Neural cell (in vitro differentiated cells): ENCODE results near the gene FBRS. TPM values are rescaled to one million over a fixed set of nuclear protein-coding genes. Genes with fewer than 3 reads are reported as not detected.
A peak's percentile ranks its signal among the peaks of the same experiment; 100 is the strongest.

Source experiments
- H2AFZ ChIP-seq: fragments of 200-600, 300-800 bp; sonication (generic), shearing (Covaris generic); 2 replicates; pipeline ENCODE4 v1.6.0; 2014; ENCODE audit warnings: low read depth, mild to moderate bottlenecking, antibody characterized with exemption, low read length, moderate library complexity
- H3F3A ChIP-seq: fragments of 200-600 bp; shearing (Covaris generic); 2 replicates; pipeline ENCODE4 v1.6.1; 2016; ENCODE audit warnings: mild to moderate bottlenecking, moderate library complexity, mixed read lengths, antibody characterized with exemption, low read length; ENCODE audit not compliant: insufficient read depth, poor library complexity, severe bottlenecking
- H3K27ac ChIP-seq: fragments of 200-600, 300-800 bp; sonication (generic), shearing (Covaris generic); 2 replicates; pipeline ENCODE4 v1.5.1; 2014; ENCODE audit warnings: mild to moderate bottlenecking, low read length, moderate library complexity
- H3K27me3 ChIP-seq: fragments of 300-800, 200-600 bp; sonication (generic), shearing (Covaris generic); 2 replicates; pipeline ENCODE4 v1.6.0; 2014; ENCODE audit warnings: mild to moderate bottlenecking, low read depth, low read length, moderate library complexity; ENCODE audit not compliant: insufficient read depth
- H3K36me3 ChIP-seq: fragments of 300-800, 200-600 bp; sonication (generic), shearing (Covaris generic); 2 replicates; pipeline ENCODE4 v1.5.1; 2014; ENCODE audit warnings: mild to moderate bottlenecking, antibody characterized with exemption, low read length, moderate library complexity; ENCODE audit not compliant: insufficient read depth
- H3K4me2 ChIP-seq: fragments of 300-800, 200-600 bp; sonication (generic), shearing (Covaris generic); 2 replicates; pipeline ENCODE4 v1.6.0; 2014; ENCODE audit warnings: mild to moderate bottlenecking, low read length
- H3K4me3 ChIP-seq: fragments of 300-800, 200-600 bp; sonication (generic), shearing (Covaris generic); 2 replicates; pipeline ENCODE4 v1.5.1; 2014; ENCODE audit warnings: mild to moderate bottlenecking, low read length, moderate library complexity
- H3K79me2 ChIP-seq: fragments of 200-600 bp; shearing (Covaris generic); replicated peaks from 2 replicates; pipeline ENCODE4 v1.6.0; 2014; ENCODE audit warnings: mild to moderate bottlenecking, low read length, moderate library complexity; ENCODE audit not compliant: insufficient read depth
- H3K9ac ChIP-seq: fragments of 300-800, 200-600 bp; sonication (generic), shearing (Covaris generic); 2 replicates; pipeline ENCODE4 v1.6.1; 2016; ENCODE audit warnings: mild to moderate bottlenecking, low read length, mixed read lengths
- H3K9me2 ChIP-seq: fragments of 200-600 bp; shearing (Covaris generic); 2 replicates; pipeline ENCODE4 v1.6.1; 2016; ENCODE audit warnings: mild to moderate bottlenecking, low read length, mixed read lengths; ENCODE audit not compliant: insufficient read depth
- H3K9me3 ChIP-seq: fragments of 200-600, 300-800 bp; sonication (generic), shearing (Covaris generic); 2 replicates; pipeline ENCODE4 v1.6.1; 2016; ENCODE audit warnings: mild to moderate bottlenecking, mixed run types, low read length, moderate library complexity, mixed read lengths
- H4K20me1 ChIP-seq: fragments of 200-600 bp; shearing (Covaris generic); 2 replicates; pipeline ENCODE4 v1.6.1; 2016; ENCODE audit warnings: mild to moderate bottlenecking, mixed run types; ENCODE audit not compliant: insufficient read depth
- EP300 ChIP-seq: fragments of 450-650 bp; conservative IDR thresholded peaks from 2 replicates; pipeline ENCODE4 v1.6.1; 2014; ENCODE audit warnings: antibody characterized with exemption, mild to moderate bottlenecking, moderate library complexity; ENCODE audit not compliant: poor library complexity, severe bottlenecking
- EZH2 ChIP-seq: fragments of 200-600, 300-800 bp; shearing (Covaris generic), sonication (generic); IDR thresholded peaks from 2 replicates; pipeline ENCODE4 v1.6.1; 2014; ENCODE audit warnings: antibody characterized with exemption, low read length, borderline replicate concordance, mild to moderate bottlenecking; ENCODE audit not compliant: insufficient read depth, poor library complexity, severe bottlenecking
- MXI1 ChIP-seq: fragments of 450-650 bp; conservative IDR thresholded peaks from 2 replicates; pipeline ENCODE4 v1.6.1; 2014; ENCODE audit warnings: antibody characterized with exemption, mild to moderate bottlenecking; ENCODE audit not compliant: poor library complexity, severe bottlenecking
- POLR2AphosphoS5 ChIP-seq: IDR thresholded peaks from 2 replicates; pipeline ENCODE4 v1.6.1; 2012
- RAD21 ChIP-seq: fragments of 450-650 bp; conservative IDR thresholded peaks from 2 replicates; pipeline ENCODE4 v1.6.1; 2014; ENCODE audit warnings: antibody characterized with exemption, mild to moderate bottlenecking, moderate library complexity
- SMC3 ChIP-seq: fragments of 450-650 bp; conservative IDR thresholded peaks from 2 replicates; pipeline ENCODE4 v1.6.1; 2014; ENCODE audit warnings: antibody characterized with exemption, mild to moderate bottlenecking, moderate library complexity; ENCODE audit not compliant: poor library complexity
- TAF1 ChIP-seq: IDR thresholded peaks from 2 replicates; pipeline ENCODE4 v1.6.1; 2012; ENCODE audit warnings: low read depth
- polyA plus RNA-seq: library from polyadenylated mRNA; depleted of rRNA; stranded (reverse); fragments of >200 nt; gene quantifications from 2 replicates; pipeline ENCODE4 v1.2.3, GENCODE V29; 2014
- TF ChIP-seq, protein P1 (sequence below): IDR thresholded peaks from 2 replicates; pipeline ENCODE4 v1.6.1; 2012; ENCODE audit warnings: borderline replicate concordance
- TF ChIP-seq, protein P2 (sequence below): fragments of 450-650 bp; IDR thresholded peaks from 2 replicates; pipeline ENCODE4 v1.5.1; 2014; ENCODE audit warnings: antibody characterized with exemption, mild to moderate bottlenecking, moderate library complexity; ENCODE audit not compliant: poor library complexity, severe bottlenecking

FBRS gene
- polyA plus RNA-seq, 1 donor from 2014 or later = 24.2 TPM

DNA sequence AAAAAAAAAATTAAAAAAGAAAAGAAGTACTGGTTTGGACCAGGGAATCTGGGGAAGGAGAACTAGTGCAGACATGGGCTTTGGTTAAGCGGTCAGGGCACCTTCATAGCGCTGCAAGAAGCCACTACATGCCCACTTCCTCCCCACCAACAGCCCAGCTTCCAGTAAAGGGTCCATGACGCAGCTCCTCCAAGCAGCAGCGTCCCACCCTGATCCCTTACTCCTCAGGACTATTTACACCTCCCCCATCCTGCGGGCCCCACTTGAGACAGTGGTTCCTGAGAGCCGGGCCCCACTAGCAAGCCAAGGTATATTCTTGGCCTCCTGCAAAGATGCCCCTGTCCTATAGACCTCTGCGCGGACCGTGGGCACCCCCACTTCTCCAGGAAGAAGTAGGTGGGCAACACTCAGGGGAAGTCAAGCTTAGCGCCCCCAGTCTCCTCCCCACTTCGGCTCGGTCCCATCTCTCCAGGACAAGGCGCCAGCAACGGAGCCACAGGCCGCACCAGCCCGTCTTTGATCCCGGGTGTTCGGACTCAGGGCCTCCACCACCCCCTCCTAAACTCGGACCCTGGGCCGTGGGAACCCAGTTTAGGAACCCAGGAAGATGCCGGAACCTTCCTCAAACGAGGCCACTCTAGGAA is 8.4 kb upstream of the FBRS start:
- peak overlapping the region; percentile 89 for H2AFZ ChIP-seq
- TF ChIP-seq TAF1 (no peak), EZH2 (no peak), RAD21 (no peak), MXI1 (no peak), EP300 (no peak), SMC3 (no peak)
- TF ChIP-seq, protein P1, sequence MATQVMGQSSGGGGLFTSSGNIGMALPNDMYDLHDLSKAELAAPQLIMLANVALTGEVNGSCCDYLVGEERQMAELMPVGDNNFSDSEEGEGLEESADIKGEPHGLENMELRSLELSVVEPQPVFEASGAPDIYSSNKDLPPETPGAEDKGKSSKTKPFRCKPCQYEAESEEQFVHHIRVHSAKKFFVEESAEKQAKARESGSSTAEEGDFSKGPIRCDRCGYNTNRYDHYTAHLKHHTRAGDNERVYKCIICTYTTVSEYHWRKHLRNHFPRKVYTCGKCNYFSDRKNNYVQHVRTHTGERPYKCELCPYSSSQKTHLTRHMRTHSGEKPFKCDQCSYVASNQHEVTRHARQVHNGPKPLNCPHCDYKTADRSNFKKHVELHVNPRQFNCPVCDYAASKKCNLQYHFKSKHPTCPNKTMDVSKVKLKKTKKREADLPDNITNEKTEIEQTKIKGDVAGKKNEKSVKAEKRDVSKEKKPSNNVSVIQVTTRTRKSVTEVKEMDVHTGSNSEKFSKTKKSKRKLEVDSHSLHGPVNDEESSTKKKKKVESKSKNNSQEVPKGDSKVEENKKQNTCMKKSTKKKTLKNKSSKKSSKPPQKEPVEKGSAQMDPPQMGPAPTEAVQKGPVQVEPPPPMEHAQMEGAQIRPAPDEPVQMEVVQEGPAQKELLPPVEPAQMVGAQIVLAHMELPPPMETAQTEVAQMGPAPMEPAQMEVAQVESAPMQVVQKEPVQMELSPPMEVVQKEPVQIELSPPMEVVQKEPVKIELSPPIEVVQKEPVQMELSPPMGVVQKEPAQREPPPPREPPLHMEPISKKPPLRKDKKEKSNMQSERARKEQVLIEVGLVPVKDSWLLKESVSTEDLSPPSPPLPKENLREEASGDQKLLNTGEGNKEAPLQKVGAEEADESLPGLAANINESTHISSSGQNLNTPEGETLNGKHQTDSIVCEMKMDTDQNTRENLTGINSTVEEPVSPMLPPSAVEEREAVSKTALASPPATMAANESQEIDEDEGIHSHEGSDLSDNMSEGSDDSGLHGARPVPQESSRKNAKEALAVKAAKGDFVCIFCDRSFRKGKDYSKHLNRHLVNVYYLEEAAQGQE = no peak
- TF ChIP-seq, protein P2, sequence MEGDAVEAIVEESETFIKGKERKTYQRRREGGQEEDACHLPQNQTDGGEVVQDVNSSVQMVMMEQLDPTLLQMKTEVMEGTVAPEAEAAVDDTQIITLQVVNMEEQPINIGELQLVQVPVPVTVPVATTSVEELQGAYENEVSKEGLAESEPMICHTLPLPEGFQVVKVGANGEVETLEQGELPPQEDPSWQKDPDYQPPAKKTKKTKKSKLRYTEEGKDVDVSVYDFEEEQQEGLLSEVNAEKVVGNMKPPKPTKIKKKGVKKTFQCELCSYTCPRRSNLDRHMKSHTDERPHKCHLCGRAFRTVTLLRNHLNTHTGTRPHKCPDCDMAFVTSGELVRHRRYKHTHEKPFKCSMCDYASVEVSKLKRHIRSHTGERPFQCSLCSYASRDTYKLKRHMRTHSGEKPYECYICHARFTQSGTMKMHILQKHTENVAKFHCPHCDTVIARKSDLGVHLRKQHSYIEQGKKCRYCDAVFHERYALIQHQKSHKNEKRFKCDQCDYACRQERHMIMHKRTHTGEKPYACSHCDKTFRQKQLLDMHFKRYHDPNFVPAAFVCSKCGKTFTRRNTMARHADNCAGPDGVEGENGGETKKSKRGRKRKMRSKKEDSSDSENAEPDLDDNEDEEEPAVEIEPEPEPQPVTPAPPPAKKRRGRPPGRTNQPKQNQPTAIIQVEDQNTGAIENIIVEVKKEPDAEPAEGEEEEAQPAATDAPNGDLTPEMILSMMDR = no peak
- H4K20me1 ChIP-seq = no peaks in the 10 kb centered on the region
- no peaks in the 10 kb centered on the region for H3F3A ChIP-seq
- no peak overlapping the region for H3K4me2 ChIP-seq
- no peaks in the 10 kb centered on the region for H3K36me3 ChIP-seq
- H3K79me2 ChIP-seq = peaks cover 15% of the 10 kb centered on the region
- no peaks in the 10 kb centered on the region for H3K9me2 ChIP-seq
- peak overlapping the region; percentile 98 for H3K9ac ChIP-seq
- H3K9me3 ChIP-seq = no peaks in the 10 kb centered on the region
- H3K27me3 ChIP-seq = no peaks in the 10 kb centered on the region
- peak overlapping the region; percentile 96 for H3K4me3 ChIP-seq
- H3K27ac ChIP-seq = peak overlapping the region; percentile 97

DNA sequence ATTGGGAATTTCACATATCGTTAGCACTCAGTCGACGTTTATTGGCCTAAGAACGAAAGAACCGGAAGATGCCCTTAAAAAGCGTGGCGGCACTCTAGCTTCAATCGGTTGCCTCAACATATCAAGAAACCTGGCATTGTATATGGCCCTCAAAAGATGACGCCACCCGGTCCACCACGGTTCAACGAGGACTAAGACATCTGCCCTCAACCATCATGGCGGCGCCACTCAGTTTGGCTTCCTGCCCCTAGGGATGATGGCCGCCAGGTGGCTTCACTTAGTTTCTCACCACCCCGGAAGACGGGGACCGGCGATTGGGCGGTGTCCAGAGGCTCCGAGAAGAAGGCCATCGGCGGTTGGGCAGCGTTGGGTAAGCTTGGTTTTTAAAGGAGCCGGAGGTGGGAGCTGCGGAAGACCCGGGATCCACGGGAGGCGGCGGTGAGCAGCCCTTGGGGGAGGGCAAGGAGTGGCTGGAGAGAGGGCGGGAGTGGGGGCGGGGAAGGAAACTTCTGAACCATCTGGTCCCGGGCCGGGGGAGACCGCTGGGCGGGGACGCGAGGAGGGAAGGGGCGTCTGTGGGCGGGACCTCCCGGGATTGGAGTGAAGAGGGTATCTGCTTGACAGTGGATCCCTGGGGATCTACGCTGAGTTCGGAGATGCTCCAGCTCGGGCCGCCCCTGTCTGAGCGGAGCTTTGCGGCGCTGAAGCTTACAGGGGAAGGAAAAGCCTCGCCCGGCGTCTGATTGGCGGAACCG is 7.7 kb upstream of the FBRS start, which contains the start of gene PRR14:
TSS of gene PRR14 (plus strand) at position 592 of the 755 bp plus-strand sequence. CDS start 686 bp downstream, outside the sequence.
- H4K20me1 ChIP-seq = no peaks in the 10 kb centered on the region
- peak within 1 kb of the TSS; percentile 98 for H3K9ac ChIP-seq
- H3K4me2 ChIP-seq = peak within 1 kb of the TSS; percentile 67
- H3K9me3 ChIP-seq = no peaks in the 10 kb centered on the region
- H2AFZ ChIP-seq = peak within 1 kb of the TSS; percentile 89
- H3K9me2 ChIP-seq = no peaks in the 10 kb centered on the region
- peaks cover 15% of the 10 kb centered on the region for H3K79me2 ChIP-seq
- H3K36me3 ChIP-seq = no peaks in the 10 kb centered on the region
- TF ChIP-seq, protein P1 = no peak
- TF ChIP-seq MXI1 (no peak), EZH2 (no peak), EP300 (peak; percentile 55), POLR2AphosphoS5 (peak; percentile 69), TAF1 (peak; percentile 83), RAD21 (no peak), SMC3 (no peak)
- TF ChIP-seq, protein P2 = peak; percentile 58
- peak within 1 kb of the TSS; percentile 97 for H3K27ac ChIP-seq
- H3K4me3 ChIP-seq = peak within 1 kb of the TSS; percentile 96
- no peaks in the 10 kb centered on the region for H3F3A ChIP-seq
- H3K27me3 ChIP-seq = no peaks in the 10 kb centered on the region
